Measurements from ENCODE around the gene PPP6R2.

Gene PPP6R2

GRCh38 chr22:50479721-50480120, 136.6 kb downstream of the PPP6R2 start:
- no peak overlapping the region for H3K4me3 ChIP-seq (ENCODE audit: low read depth, low read length)
- DNase-seq (ENCODE audit: low read depth): peak; percentile 25
- TF ChIP-seq CTCF (IDR thresholded peaks at IDR 0.05; ENCODE audit: low read depth, low read length) (no peak), MYC (IDR thresholded peaks at IDR 0.05; ENCODE audit: low read depth, low read length) (no peak), POLR2A (IDR thresholded peaks at IDR 0.05; ENCODE audit: extremely low read depth, insufficient read length) (no peak)
- TF ChIP-seq, protein P1, sequence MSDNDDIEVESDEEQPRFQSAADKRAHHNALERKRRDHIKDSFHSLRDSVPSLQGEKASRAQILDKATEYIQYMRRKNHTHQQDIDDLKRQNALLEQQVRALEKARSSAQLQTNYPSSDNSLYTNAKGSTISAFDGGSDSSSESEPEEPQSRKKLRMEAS (IDR thresholded peaks at IDR 0.05; ENCODE audit: low read depth, low read length): no peak

GRCh38 chr22:50481045-50481439, 137.9 kb downstream of the PPP6R2 start:
- H3K4me3 ChIP-seq (ENCODE audit: low read depth, low read length): no peak overlapping the region
- TF ChIP-seq POLR2A (IDR thresholded peaks at IDR 0.05; ENCODE audit: extremely low read depth, insufficient read length): no peak
- TF ChIP-seq, protein P1 (IDR thresholded peaks at IDR 0.05; ENCODE audit: low read depth, low read length): no peak
- TF ChIP-seq CTCF (IDR thresholded peaks at IDR 0.05; ENCODE audit: low read depth, low read length): no peak
- no peak for TF ChIP-seq MYC (IDR thresholded peaks at IDR 0.05; ENCODE audit: low read depth, low read length)
- DNase-seq (ENCODE audit: low read depth): no peak

- TF ChIP-seq CTCF (IDR thresholded peaks at IDR 0.05; ENCODE audit: low read depth, low read length) (no peak), POLR2A (IDR thresholded peaks at IDR 0.05; ENCODE audit: extremely low read depth, insufficient read length) (no peak)
- H3K4me3 ChIP-seq (ENCODE audit: low read depth, low read length): no peak within 1 kb of the TSS
- peak; percentile 40 for DNase-seq (ENCODE audit: low read depth)
Observed at GRCh38 chr22:50481440-50482106, 138.4 kb downstream of the PPP6R2 start, which contains the start of gene ADM2. ADM2 (plus strand) TSS chr22:50481543; CDS start chr22:50481848, 305 bp downstream.

DNA sequence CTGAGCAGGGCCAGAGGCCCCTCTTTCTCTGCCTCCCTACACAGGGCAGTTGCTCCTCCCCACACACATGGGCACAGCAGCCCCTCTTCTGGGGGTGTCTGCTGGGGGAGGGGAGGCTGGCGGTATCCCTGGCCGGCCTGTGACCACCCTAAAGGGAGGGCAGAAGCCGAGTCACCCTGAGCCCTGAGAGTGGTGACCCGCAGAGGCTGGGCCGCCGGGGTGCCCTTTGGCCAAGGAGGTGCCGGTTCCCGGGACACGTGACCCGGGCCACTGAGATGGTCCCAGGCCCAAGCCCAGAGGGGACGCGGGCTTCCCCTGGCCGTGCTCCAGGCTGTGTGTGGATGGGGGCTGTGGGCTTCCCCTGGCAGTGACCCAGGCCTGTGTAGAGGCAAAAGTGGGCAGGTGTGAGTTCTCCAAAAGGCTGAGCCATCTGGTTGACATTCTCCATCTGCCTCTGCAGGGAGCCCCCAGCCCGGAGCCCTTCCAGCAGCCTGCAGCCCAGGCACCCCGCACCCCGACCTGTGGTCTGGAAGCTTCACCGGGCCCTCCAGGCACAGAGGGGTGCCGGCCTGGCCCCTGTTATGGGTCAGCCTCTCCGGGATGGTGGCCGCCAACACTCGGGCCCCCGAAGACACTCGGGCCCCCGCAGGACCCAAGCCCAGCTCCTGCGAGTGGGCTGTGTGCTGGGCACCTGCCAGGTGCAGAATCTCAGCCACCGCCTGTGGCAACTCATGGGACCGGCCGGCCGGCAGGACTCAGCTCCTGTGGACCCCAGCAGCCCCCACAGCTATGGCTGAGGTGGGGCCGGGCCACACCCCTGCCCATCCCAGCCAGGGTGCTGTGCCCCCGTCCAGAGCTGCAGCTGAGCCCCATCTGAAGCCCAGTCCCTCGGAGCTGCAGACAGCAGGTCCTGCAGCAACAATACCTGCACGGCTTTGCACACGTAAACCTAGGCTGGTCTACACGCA, 139.3 kb downstream of the PPP6R2 start:
- no peak for DNase-seq (ENCODE audit: low read depth)
- no peak for TF ChIP-seq CTCF (IDR thresholded peaks at IDR 0.05; ENCODE audit: low read depth, low read length)
- no peak for TF ChIP-seq POLR2A (IDR thresholded peaks at IDR 0.05; ENCODE audit: extremely low read depth, insufficient read length)
- TF ChIP-seq, protein P1 (IDR thresholded peaks at IDR 0.05; ENCODE audit: low read depth, low read length): no peak
- no peak for TF ChIP-seq MYC (IDR thresholded peaks at IDR 0.05; ENCODE audit: low read depth, low read length)
- no peak overlapping the region for H3K4me3 ChIP-seq (ENCODE audit: low read depth, low read length)

DNA sequence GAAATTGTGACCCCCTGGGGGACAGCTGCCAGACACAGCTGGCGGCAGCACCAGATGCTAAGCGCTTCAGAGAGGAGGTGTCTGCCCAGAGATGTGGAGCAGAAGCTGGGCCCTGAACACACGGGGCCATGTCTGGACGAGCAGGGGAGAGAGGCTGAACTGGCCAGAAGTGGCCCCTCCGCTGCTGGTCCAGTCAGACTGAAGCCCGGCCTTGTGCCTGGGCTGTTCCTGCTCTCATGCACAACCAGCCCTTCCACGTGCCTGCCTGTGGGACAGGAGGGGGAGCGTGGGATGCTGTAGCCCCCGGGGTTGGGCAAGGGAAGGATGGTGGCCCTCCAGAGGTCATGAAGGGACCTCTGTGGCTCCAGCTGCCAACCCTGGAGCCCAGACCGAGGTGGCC, 140.0 kb downstream of the PPP6R2 start:
- TF ChIP-seq, protein P1 (IDR thresholded peaks at IDR 0.05; ENCODE audit: low read depth, low read length): no peak
- no peak for TF ChIP-seq CTCF (IDR thresholded peaks at IDR 0.05; ENCODE audit: low read depth, low read length)
- no peak overlapping the region for H3K4me3 ChIP-seq (ENCODE audit: low read depth, low read length)
- no peak for DNase-seq (ENCODE audit: low read depth)

Data from NB4 (cell line).